ENCODE results near the gene RPL23. TPM values are rescaled to one million over a fixed set of nuclear protein-coding genes. Genes with fewer than 3 reads are reported as not detected.

Gene RPL23
- total and polyA plus RNA-seq, 2 experiments from 2014 or later = 877 to 4,267 TPM

DNA sequence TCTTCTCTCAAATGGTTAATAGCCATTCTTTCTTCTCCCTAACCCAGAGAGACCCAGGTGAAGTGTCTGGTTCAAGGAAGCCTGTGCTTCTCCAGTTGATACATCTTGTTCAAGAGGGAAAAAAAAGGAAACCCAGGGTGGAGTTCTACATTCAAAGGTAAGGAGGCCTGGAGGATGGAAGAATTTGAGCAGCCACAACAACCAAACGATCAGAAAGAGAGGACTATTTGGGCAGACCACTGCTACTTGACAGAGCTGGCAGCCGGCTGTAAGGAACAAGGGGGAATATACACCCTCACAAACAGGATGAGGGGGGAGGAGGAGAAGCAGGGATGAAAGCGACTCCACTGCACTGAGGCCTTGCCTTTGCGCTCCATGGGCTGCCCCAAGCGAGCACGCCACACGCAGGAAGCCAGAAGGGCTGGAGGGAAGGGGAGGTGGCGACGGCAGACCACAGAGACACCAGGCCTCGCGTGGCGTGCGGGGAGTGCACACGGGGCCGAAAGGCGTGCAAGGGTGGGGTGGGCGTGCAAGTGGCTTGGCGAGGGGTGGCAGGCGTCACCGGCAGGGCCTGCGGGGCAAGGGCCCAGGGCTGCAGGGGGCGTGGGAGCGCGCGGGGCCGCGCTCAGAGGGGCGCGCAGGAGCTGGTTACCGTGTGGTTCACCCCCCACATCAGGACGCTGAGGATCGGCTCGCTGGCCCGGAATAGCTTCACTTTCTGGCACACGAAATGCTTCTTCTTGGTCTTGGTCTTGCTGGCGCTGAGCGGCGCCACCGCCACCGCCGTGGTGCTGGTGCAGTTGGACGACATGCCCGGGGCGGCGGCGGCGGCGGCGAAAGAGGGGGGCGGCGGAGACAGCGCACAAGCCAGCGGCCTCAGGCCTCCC is 54.7 kb downstream of the RPL23 start:
- no peaks in the 10 kb centered on the region for H3K27me3 ChIP-seq (ENCODE audit: insufficient read depth)
- Mint-ChIP-seq H3K9me3 (peaks cover 2% of the 10 kb centered on the region; the same call in 2 of the 3 replicates), H3K4me1 (peaks cover 23% of the 10 kb centered on the region), H3K36me3 (ENCODE audit: low read depth) (peaks cover 57% of the 10 kb centered on the region), H3K27me3 (ENCODE audit: insufficient read depth, low read depth, poor library complexity) (peaks cover 4% of the 10 kb centered on the region), H3K4me3 (peak overlapping the region; percentile 96), H3K27ac (peak overlapping the region; percentile 93)
- H3K4me2 ChIP-seq = peak overlapping the region; percentile 98
- no peaks in the 10 kb centered on the region for H3K9me2 ChIP-seq (ENCODE audit: insufficient read depth)
- peak overlapping the region; percentile 59; the same call in 1 of the 2 replicates for H2AFZ ChIP-seq
- peaks cover 51% of the 10 kb centered on the region for H3K79me2 ChIP-seq (replicated peaks; ENCODE audit: insufficient read depth)
- no peak overlapping the region for H3K27ac ChIP-seq (ENCODE audit: low read depth)
- peak overlapping the region; percentile 96 for H3K4me3 ChIP-seq
- DNase-seq (ENCODE audit: low spot score) = peak; percentile 45
- H4K20me1 ChIP-seq (replicated peaks; ENCODE audit: insufficient read depth) = peaks cover 28% of the 10 kb centered on the region
- TF ChIP-seq ZNF114 (CRISPR knock-in tag; IDR thresholded peaks at IDR 0.05) (no peak), POLR2AphosphoS5 (IDR thresholded peaks at IDR 0.05; ENCODE audit: low read depth) (peak; percentile 36; the same call in 1 of the 2 replicates), CREB1 (CRISPR knock-in tag; IDR thresholded peaks at IDR 0.05; ENCODE audit: low read depth) (no peak)
- peaks cover 16% of the 10 kb centered on the region for H3K4me1 ChIP-seq (ENCODE audit: insufficient read depth)
- peaks cover 14% of the 10 kb centered on the region; the same call in 1 of the 2 replicates for H3F3A ChIP-seq (replicated peaks; ENCODE audit: low read depth)
- peaks cover 14% of the 10 kb centered on the region; the same call in 1 of the 2 replicates for H3K36me3 ChIP-seq (ENCODE audit: insufficient read depth)
- ATAC-seq = peak; percentile 35

Small RNA genes lying within 50 kb of the gene (microRNA-seq; reads per million reads assigned to microRNA genes)
- gene MIR4727 = not detected

Small RNA genes lying within 50 kb of the gene (small RNA-seq; reads per million reads assigned to genes)
- gene MIR4727 (ENCODE audit: low replicate concordance) (not detected), gene SNORA21 (ENCODE audit: low replicate concordance) (not detected), gene SNORA21B (ENCODE audit: low replicate concordance) (not detected)

Other genes with a start within 250 kb of the RPL23 start
- 1.3 and 2.2 TPM in 2 replicates for gene SRCIN1, start 247.8 kb downstream of the RPL23 start, total RNA-seq (2014; rRNA removed; shearing (Covaris generic))
- gene SRCIN1, start 247.8 kb downstream of the RPL23 start, polyA plus RNA-seq (2016; fragmentation: Nextera tagmentation; extraction: Ambion mirVana) = 0.87 TPM in 2 replicates
- 1.7 and 2.4 TPM in 2 replicates for gene EPOP, start 178.8 kb downstream of the RPL23 start, total RNA-seq (2014; rRNA removed; shearing (Covaris generic))
- 0.42 and 0.82 TPM in 2 replicates for gene EPOP, start 178.8 kb downstream of the RPL23 start, polyA plus RNA-seq (2016; fragmentation: Nextera tagmentation; extraction: Ambion mirVana)
- gene MLLT6, start 148.4 kb downstream of the RPL23 start, total RNA-seq (2014; rRNA removed; shearing (Covaris generic)) = 2.8 and 3.3 TPM in 2 replicates
- 1.8 and 2.6 TPM in 2 replicates for gene MLLT6, start 148.4 kb downstream of the RPL23 start, polyA plus RNA-seq (2016; fragmentation: Nextera tagmentation; extraction: Ambion mirVana)
- 0.94 and 3.4 TPM in 2 replicates for gene CISD3, start 123.4 kb downstream of the RPL23 start, total RNA-seq (2014; rRNA removed; shearing (Covaris generic))
- 8.9 and 9.9 TPM in 2 replicates for gene CISD3, start 123.4 kb downstream of the RPL23 start, polyA plus RNA-seq (2016; fragmentation: Nextera tagmentation; extraction: Ambion mirVana)
- gene PCGF2, start 105.4 kb downstream of the RPL23 start, total RNA-seq (2014; rRNA removed; shearing (Covaris generic)) = 21.1 and 23.4 TPM in 2 replicates
- gene PCGF2, start 105.4 kb downstream of the RPL23 start, polyA plus RNA-seq (2016; fragmentation: Nextera tagmentation; extraction: Ambion mirVana) = 51.9 and 60.9 TPM in 2 replicates
- 250 and 270 TPM in 2 replicates for gene PSMB3, start 101.0 kb downstream of the RPL23 start, total RNA-seq (2014; rRNA removed; shearing (Covaris generic))
- gene PSMB3, start 101.0 kb downstream of the RPL23 start, polyA plus RNA-seq (2016; fragmentation: Nextera tagmentation; extraction: Ambion mirVana) = 523 and 558 TPM in 2 replicates
- gene PIP4K2B, start 54.2 kb downstream of the RPL23 start, total RNA-seq (2014; rRNA removed; shearing (Covaris generic)) = 36.0 and 43.4 TPM in 2 replicates
- gene PIP4K2B, start 54.2 kb downstream of the RPL23 start, polyA plus RNA-seq (2016; fragmentation: Nextera tagmentation; extraction: Ambion mirVana) = 9.5 and 10.0 TPM in 2 replicates
- gene CWC25, start 28.4 kb downstream of the RPL23 start, total RNA-seq (2014; rRNA removed; shearing (Covaris generic)) = 6.4 and 11.6 TPM in 2 replicates
- gene CWC25, start 28.4 kb downstream of the RPL23 start, polyA plus RNA-seq (2016; fragmentation: Nextera tagmentation; extraction: Ambion mirVana) = 28.4 and 29.8 TPM in 2 replicates
- 139 and 173 TPM in 2 replicates for gene LASP1, start 16.3 kb upstream of the RPL23 start, total RNA-seq (2014; rRNA removed; shearing (Covaris generic))
- gene LASP1, start 16.3 kb upstream of the RPL23 start, polyA plus RNA-seq (2016; fragmentation: Nextera tagmentation; extraction: Ambion mirVana) = 48.5 and 48.7 TPM in 2 replicates
- gene FBXO47, start 113.7 kb upstream of the RPL23 start, total RNA-seq (2014; rRNA removed; shearing (Covaris generic)) = not detected in 2 replicates
- not detected in 2 replicates for gene FBXO47, start 113.7 kb upstream of the RPL23 start, polyA plus RNA-seq (2016; fragmentation: Nextera tagmentation; extraction: Ambion mirVana)

Data from GM23338 (cell line).